ENCODE data around the gene SAG. TPM values are rescaled to one million over a fixed set of nuclear protein-coding genes. Genes with fewer than 3 reads are reported as not detected.
A peak's percentile ranks its signal among the peaks of the same experiment; 100 is the strongest.
"Not testable (repeated sequence)": the region's sequence is repeated elsewhere in the genome, so short reads cannot be mapped to it uniquely, and the experiment has no call there.

SAG gene
- total RNA-seq, 1 donor from 2014 or later: not detected

GRCh38 chr2:233331536-233331935 lies 23.9 kb downstream of the SAG start:
- no peak for DNase-seq

- DNase-seq: no peak
Observed at GRCh38 chr2:233332125-233332524, 24.5 kb downstream of the SAG start.

GRCh38 chr2:233334915-233335314 lies 27.3 kb downstream of the SAG start:
- DNase-seq: no peak

GRCh38 chr2:233336091-233336490 lies 28.5 kb downstream of the SAG start:
- not testable (repeated sequence) for DNase-seq

GRCh38 chr2:233336541-233336940 lies 28.9 kb downstream of the SAG start:
- DNase-seq: no peak

- no peak for DNase-seq
Observed at GRCh38 chr2:233338046-233338445, 30.4 kb downstream of the SAG start.

- no peak for DNase-seq
Observed at GRCh38 chr2:233338812-233339368, 31.3 kb downstream of the SAG start.

GRCh38 chr2:233339427-233339826 lies 31.8 kb downstream of the SAG start:
- no peak for DNase-seq

- DNase-seq: no peak
Observed at GRCh38 chr2:233341296-233341695, 33.7 kb downstream of the SAG start.

GRCh38 chr2:233342301-233342700 lies 34.7 kb downstream of the SAG start:
- DNase-seq: no peak

- DNase-seq: no peak
Observed at GRCh38 chr2:233343171-233343705, 35.6 kb downstream of the SAG start.

- DNase-seq: no peak
Observed at GRCh38 chr2:233346376-233346775, 38.8 kb downstream of the SAG start.

GRCh38 chr2:233346930-233347329 lies 39.3 kb downstream of the SAG start:
- DNase-seq: no peak

- peak; percentile 83 for DNase-seq
Observed at GRCh38 chr2:233349005-233349998, 41.7 kb downstream of the SAG start.

- DNase-seq: peak; percentile 34
Observed at GRCh38 chr2:233350708-233351107, 43.1 kb downstream of the SAG start.

GRCh38 chr2:233351423-233351822 lies 43.8 kb downstream of the SAG start:
- no peak for DNase-seq

GRCh38 chr2:233352141-233352842 lies 44.7 kb downstream of the SAG start:
- no peak for DNase-seq

GRCh38 chr2:233353101-233353768 lies 45.6 kb downstream of the SAG start:
- DNase-seq: no peak

GRCh38 chr2:233353769-233354499 lies 46.3 kb downstream of the SAG start, which contains the start of gene DGKD:
Gene DGKD (plus strand): TSS chr2:233354494. CDS start chr2:233354519, 25 bp downstream.
- DNase-seq: peak; percentile 83

- DNase-seq: no peak
Observed at GRCh38 chr2:233354500-233354924, 46.9 kb downstream of the SAG start.

- no peak for DNase-seq
Observed at GRCh38 chr2:233354971-233355574, 47.5 kb downstream of the SAG start.

Data from tongue (tissue), 2 donors.